ENCODE measurements around the gene UBAC2.

UBAC2 gene

GRCh38 chr13:99357131-99357596, 156.5 kb downstream of the UBAC2 start:
- DNase-seq (ENCODE audit: low read depth in 3 of 3): no peak

DNA sequence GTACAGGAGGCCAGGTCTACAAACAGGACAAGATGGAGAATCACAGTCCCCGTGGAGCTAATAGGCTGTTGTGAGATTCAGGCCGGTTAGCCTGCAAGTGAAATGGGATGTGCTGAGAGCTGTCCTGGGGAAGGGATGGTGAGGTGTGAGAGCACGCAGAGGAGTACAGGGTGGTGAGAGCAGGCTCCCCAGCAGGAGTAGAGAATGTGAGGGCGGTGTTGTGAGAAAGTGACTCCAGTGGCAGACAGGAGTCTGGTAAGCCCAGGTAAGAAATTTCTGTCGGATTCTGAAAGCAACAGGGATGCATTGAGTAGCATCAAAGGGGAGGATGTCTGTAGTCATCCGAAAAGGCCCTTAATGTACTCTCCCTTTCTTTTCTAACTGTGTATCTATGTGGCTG, 157.3 kb downstream of the UBAC2 start:
- DNase-seq (ENCODE audit: low read depth in 3 of 3): no peak

DNA sequence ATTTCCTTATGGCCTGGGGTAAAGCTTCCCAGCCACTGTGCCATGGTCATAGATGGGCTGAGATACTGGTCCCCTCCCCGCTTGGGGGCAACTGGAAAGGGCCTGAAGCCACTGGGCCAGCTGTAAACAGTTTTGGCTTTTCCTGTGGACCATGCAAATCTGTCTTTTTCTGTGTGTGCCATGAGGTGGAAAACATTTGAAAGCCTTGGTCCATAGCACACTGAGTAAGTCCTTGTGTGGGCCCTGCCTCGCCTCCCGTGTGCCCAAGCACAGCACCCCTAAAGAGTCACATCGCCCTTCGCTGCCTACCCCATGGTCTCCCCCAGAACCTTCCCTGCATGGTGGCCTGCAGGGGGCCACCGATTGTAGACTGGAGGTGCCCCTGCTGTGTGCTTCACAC, 158.9 kb downstream of the UBAC2 start:
- no peak for DNase-seq (ENCODE audit: low read depth in 3 of 3)

GRCh38 chr13:99360696-99361095, 160.0 kb downstream of the UBAC2 start:
- no peak for DNase-seq (ENCODE audit: low read depth in 3 of 3)

- DNase-seq (ENCODE audit: low read depth in 3 of 3): no peak
Observed at GRCh38 chr13:99361197-99361596, 160.5 kb downstream of the UBAC2 start.

DNA sequence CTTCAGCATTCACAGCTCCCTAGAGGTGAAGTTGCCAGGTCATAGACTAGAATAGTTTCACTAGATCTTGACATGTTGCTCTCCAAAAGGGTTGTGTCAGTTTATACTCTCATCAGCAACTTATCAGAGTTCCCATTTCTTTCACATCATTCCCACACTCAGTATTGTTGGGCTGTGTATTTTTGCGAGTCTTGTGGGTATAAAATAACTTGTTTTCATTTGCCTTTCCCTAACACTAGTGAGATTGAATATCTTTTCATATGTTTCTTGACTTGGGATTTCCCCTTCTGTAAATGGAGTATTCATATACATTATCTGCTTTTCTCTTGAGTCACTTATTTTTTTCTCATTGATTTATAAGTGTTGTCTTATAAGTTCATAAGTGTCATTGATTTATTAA, 161.7 kb downstream of the UBAC2 start:
- DNase-seq (ENCODE audit: low read depth in 3 of 3): no peak

DNA sequence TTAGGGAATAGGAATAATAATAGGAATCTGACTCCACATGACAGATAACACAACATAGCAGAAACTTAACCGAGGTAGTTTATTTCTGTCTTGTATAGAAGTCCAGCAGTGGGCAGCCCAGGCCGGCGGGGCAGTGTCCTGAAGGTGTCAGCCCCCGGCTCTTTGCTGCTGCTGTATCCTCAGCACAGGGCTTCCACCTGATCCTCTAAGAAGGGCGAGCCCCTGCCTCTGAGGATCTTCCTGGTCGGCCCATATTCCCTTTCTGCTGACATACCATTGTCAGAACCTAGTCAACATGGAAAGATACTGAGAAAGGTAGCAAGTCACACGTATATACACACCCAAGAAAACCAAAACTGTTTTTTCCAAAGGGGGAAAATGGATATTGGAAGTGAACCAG, 162.7 kb downstream of the UBAC2 start:
- no peak for DNase-seq (ENCODE audit: low read depth in 3 of 3)

DNA sequence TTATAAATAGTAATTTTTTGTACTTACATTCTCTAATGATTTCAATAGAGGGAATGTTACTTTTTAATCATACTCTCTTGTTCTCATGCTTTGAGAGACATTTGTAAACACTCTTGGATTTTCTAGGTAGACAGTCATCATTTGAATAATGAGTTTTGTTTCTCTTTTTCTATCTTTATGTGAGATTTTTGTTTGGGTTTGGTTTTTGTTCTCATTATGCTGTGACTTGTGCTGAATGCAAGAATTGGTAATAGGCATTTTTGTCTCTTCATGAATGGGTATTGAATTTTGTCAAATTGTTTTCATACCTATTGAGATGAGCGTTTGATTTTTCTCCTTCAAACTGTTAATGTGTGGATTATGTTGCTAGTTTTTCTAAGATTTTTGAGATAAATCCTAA, 163.3 kb downstream of the UBAC2 start:
- no peak for DNase-seq (ENCODE audit: low read depth in 3 of 3)

DNA sequence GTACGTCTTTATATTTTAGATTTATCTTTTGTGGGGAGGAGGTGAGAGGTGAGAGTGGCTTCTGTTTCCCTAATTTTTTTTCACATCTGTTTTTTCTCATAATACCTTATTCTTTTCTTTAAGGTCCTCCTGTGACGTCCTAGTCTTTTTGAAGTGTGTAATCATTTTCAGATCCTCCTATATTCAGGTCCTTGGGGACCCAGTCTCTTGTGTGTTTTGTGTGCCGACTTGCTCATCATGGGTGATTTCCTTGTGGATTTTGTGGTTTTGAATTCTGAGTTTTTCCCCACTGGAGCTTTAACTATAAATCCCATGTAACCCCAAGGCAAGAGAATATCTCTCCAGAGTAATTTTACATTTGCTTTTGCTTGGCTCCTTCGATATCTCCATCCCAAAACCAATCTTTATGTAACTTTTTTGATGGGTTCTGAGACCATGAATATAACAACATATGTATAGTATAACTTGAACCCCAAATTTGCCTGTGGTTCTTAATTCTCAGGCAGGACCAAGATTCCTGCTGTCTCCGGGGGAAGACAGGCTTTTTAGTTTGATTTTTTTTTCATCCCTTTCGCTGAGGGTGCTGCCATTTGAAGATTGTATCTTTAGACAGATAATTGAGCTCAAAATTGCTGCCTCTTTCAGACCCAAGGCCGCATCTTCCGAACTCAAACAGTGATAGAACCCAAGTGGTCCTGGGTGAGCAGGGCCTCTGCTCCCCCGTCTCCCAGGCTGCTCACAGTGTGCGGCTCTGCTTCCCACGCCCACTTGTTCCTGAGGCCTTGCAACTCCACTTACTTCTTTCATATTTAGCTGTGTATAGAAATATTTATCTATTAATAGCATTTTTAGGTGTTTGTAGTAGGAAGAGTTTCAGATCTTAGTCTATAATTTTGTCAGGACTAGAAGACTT, 165.7 kb downstream of the UBAC2 start:
- no peak for DNase-seq (ENCODE audit: low read depth in 3 of 3)

GRCh38 chr13:99367106-99367616, 166.5 kb downstream of the UBAC2 start:
- no peak for DNase-seq (ENCODE audit: low read depth in 3 of 3)

DNA sequence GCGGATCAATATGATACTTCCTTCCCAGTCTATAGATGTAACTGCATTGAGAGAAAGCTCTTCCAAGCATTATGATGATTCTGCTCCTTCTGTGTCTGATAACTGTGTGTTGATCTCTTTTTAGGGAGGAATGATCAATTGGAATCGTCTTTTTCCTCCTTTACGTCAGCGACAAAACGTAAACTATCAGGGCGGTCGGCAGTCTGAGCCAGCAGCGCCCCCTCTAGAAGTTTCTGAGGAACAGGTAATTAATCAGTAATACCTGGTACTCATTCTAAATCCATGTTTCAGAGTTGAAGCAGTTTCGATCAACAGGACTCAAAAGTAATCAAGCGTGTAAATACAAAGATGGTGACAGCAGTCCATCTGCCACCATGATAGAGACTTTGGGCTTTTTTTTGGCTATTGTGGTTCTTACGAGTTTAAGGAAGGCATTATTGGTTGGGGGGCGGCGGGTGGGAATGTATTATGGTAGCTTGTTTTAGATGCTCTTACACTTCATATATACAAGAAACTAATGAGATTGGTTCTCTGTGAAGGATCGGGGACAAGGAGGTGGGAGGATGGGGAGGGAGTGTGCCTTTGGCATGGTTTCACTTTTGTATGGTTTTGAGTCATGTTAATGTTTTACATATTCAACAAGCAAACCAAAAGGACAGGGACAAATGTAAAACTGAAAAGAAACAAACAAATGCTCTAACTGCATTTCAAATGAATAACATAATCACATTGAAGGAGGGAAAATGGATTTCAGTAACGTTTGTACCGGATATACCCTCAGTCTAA, 167.2 kb downstream of the UBAC2 start:
- DNase-seq (ENCODE audit: low read depth in 3 of 3): no peak

- DNase-seq (ENCODE audit: low read depth in 3 of 3): no peak
Observed at GRCh38 chr13:99370481-99371275, 170.0 kb downstream of the UBAC2 start.

GRCh38 chr13:99371956-99372355, 171.3 kb downstream of the UBAC2 start:
- DNase-seq (ENCODE audit: low read depth in 3 of 3): no peak

GRCh38 chr13:99373436-99373835, 172.8 kb downstream of the UBAC2 start:
- DNase-seq (ENCODE audit: low read depth in 3 of 3): no peak

DNA sequence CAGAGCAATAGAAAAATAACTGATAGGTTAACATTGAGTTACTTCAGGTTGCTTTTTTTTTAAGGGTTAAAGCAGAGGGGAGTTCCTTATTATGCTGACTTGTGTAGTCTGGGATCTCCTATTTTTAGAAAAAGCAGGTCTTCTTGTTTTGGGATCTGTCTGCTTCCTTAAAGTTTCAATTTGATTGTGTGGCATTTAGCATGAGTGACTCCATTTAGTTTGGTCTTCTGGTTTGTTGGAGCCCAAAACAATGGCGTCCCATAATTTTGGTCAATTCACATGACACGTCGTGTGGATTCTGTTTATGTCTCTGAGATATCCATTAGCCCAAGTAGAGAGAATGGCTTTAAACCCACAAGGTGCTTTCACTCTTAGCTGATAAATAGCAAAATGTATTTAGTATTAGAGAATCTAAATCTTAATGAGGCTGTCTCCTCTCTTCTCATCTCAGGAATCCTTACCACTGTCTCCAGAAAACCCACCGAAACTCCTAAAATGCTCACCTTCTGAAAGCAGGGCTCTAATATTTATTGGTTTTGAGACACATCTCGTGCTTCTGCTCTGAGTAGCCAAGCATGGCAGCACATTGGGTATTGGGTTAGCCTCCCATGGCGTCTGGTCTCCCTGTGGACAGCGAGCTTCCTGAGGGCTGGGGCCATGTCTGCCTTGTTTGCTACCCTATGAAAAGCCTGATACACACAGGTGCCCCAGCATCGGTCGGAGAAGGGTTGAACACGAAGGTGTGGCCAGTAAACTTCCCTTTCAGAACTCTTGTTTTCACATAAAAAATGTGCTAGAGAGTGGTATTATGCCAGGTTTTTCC, 173.7 kb downstream of the UBAC2 start:
- no peak for DNase-seq (ENCODE audit: low read depth in 3 of 3)

DNA sequence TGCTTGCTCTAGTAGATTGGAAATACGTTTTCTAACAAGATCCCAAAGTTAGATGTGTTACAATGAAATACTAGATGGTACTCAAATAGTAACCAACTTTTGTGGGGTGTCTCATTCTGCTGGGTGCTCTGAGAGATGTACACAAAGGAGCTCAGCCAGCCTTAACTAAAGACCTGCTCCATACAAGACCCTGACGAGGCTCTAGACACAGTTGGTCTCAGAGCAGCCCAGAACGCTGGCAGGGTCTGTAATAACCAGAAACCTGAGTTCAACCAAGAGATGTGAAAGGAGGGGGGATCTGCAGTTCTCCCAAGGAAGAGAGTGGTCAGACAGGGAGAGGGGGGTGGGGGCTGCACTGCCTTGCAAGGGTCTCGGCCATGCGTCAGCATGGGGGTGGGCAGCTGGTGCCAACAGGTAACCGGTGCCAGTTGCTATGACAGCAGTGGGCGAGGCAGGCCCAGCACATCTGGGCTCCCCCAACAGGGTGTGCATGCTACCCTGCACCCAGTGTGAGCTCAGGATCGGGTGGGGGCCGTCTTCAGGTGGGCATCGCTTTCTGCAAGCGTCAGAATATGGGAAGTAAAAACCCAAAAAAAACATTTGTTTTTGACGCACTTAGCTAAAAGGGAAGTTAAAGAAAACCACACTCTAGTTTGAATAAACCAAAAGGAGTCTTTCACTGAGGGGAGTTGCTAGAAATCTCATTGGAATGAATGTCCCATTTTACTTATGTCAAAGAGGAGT, 174.5 kb downstream of the UBAC2 start:
- no peak for DNase-seq (ENCODE audit: low read depth in 3 of 3)

GRCh38 chr13:99375738-99376080, 175.1 kb downstream of the UBAC2 start:
- no peak for DNase-seq (ENCODE audit: low read depth in 3 of 3)

- DNase-seq (ENCODE audit: low read depth in 3 of 3): no peak
Observed at GRCh38 chr13:99376132-99376531, 175.5 kb downstream of the UBAC2 start.

DNA sequence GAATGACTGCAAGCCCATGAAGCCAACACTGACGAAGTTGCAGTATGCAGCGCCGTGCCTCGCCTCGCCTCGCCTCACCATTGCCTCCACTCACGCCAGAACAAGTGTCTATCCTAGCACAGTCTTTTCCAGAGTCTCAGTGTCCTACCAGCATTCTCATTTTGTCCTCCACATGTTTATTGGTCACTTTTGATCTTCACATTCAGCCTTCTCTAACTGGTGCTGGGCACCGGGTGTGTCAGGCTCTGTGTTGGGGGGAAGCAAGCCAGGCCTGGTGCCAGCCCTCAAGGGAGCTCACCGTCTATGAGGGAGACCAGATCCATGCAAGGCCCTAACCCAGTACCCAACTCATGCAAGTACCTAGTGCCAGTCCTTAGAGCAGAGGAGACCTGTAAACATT, 176.3 kb downstream of the UBAC2 start:
- DNase-seq (ENCODE audit: low read depth in 3 of 3): no peak

DNA sequence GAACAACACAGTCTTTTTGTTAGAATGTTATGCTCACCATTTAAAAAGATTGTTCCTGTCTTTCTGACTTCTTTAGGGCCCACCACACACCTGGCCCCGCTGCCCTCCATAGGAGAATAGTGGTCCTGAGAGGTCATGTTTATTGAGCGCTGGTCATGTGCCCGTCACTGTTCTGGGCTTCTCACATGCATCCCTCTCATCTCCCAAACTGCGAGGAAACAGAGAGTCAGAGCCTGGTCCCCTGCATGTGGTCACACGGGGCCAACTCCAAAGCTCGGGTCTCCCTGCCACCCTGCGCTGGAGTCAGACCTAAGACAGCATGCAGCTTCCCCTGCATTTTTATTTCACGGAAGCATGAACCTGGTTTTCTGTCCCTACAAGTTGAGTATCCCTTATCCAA, 177.0 kb downstream of the UBAC2 start:
- DNase-seq (ENCODE audit: low read depth in 3 of 3): no peak
